Pulmonary artery endothelial cell (primary cell): ENCODE measurements around the gene CCDC158. TPM values are rescaled to one million over a fixed set of nuclear protein-coding genes. Genes with fewer than 3 reads are reported as not detected.
"Not testable (repeated sequence)": the region's sequence is repeated elsewhere in the genome, so short reads cannot be mapped to it uniquely, and the experiment has no call there.

Experiments
- DNase-seq: peaks from one replicate; pipeline ENCODE4 v3.0.0-alpha.2; 2011; ENCODE audit warnings: low read depth, low spot score
- total RNA-seq: library from RNA; depleted of rRNA; stranded (reverse); fragments of >200 nt; gene quantifications from 2 replicates; pipeline ENCODE4 v1.2.3, GENCODE V29; 2014

The CCDC158 gene
- total RNA-seq, 1 donor from 2014 or later, result not detected

DNA sequence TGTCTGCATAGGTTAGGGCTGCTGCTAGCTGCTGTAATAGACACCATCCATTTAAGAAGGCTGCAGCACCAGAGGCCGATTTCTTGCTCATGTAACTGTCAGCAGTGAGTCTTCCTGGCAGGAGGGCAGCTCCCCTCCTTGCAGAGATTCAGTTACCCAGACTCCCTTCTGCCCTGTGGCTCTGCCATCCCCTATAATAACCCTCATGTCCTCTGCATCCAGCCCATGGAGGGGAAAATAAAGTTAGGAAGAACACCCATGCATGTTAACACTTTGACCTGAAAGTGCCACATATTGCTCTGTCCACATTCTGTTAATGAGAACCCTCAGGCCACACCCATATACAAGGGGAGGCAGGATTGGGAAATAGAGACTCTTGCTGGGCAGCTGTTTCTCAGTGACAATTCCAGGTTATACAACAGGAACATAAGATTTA, 109.0 kb downstream of the CCDC158 start:
- no peak for DNase-seq

DNA sequence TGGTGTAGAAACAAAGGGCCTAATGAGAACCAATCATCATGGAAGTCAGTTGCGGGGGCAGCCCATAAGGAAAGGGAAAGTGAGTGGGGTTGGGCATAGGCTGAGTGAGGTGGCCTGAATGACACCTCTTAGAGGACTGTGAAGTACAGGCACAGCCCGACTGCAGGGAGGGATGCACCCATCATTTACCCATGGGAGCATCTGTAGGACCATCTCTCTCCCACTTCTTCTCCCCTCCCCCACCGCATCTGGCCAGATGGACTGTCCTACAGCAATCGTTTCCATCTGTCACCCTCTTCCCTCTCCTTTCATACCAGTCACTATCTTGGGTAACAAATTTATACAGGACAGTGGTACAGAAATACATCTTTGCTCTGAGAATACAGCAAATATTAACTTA, 110.3 kb downstream of the CCDC158 start:
- DNase-seq, result no peak

DNA sequence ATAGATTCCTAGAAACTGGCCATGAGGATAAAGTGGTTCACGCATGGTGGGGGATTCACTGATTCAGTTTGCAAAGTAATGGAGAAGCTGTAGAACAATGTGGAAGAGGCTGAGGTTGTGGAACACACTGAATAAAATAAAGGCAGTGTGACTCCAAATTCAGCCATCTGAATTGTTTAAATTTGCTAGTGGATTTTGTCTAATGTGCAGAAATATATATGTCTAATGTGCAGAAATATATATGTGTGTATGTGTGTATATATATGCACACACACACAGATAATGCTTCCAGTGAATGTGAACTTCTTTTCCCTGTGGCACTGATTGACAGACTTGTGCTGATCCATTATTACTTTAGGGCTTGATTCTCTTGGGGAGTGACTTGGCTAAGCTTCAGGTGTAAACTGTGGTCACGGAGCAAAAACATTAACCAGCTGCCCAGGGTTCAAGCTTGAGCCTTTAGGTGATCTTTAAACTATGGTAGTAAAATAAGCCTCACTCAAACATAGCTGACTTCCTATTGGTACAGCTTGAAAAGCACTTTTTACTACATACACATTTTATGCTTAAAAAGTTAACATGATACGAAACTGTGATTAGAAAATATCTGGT, 110.9 kb downstream of the CCDC158 start:
- no peak for DNase-seq

DNA sequence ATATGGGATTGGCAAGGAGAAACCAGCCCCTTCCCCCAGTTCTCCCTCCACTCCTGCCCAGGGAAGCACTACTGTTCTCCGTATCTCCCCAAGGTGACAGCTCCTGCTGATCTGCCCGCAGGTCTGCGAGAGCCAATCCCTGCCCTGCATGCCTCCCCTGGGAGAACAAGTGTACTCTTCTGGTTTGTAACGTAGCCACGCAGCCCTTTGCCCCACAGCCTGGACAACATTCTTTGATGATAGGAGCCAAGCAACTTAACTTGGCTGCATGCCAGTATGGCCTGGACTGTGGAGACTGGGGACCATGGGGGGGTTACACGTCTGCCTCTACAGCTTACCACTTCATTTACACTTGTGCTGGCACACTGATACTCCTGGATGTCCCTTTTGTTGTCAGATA, 112.4 kb downstream of the CCDC158 start:
- no peak for DNase-seq

DNA sequence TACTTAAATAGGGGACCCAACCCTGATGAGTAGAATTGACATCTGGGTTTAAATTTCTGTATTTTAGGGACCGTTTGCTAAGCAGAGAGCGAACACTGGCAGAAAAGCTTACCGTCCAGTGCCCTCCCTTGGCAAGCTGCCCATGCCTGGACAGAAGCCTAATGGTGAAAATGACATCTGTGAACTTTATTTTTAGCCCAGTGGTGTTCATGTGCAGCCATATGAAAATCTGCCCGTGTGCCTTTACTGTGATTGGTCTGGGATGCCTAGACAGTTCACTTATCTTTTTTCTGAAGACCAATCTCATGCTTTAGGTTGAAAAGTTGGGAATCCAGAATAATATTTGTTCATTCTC, 113.3 kb downstream of the CCDC158 start:
- no peak for DNase-seq

DNA sequence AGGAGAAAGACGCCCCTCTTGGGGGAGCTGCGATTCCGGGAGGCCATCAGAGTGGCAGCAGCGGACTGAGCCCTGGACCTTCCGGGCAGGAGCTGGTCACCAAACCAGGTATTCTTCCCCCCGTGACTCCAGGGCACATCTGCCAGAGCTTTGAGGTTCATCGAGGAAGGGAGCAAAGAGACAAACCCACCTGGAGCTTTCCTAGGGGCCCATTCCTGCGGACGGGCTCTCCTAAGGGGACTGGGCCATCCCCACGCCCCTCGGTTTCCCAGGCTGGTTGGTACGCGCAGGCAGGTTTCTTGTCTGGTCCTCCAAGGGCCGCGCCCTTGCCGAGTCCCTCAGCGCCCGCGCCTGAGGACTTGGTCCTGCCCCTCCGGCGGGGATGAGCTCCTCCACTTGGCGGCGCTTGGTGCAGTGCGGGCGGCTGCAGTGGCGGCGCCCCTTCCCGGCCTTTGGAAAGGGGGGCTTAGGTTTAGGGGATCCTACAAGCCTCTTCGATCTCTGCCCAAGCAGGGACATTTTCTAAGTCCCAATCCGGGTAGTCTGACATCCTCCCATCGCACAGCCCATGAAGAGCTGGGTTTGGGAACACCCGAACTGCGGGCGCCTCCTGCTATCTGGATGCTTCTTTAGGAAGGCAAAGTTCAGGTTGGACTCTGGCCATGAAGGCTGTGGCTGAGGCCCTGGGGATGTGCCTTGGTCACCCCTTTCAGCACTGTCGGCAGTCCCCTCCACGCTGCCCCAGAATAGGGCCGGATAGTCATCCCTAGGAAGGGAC, 113.9 kb downstream of the CCDC158 start:
- no peak for DNase-seq

DNA sequence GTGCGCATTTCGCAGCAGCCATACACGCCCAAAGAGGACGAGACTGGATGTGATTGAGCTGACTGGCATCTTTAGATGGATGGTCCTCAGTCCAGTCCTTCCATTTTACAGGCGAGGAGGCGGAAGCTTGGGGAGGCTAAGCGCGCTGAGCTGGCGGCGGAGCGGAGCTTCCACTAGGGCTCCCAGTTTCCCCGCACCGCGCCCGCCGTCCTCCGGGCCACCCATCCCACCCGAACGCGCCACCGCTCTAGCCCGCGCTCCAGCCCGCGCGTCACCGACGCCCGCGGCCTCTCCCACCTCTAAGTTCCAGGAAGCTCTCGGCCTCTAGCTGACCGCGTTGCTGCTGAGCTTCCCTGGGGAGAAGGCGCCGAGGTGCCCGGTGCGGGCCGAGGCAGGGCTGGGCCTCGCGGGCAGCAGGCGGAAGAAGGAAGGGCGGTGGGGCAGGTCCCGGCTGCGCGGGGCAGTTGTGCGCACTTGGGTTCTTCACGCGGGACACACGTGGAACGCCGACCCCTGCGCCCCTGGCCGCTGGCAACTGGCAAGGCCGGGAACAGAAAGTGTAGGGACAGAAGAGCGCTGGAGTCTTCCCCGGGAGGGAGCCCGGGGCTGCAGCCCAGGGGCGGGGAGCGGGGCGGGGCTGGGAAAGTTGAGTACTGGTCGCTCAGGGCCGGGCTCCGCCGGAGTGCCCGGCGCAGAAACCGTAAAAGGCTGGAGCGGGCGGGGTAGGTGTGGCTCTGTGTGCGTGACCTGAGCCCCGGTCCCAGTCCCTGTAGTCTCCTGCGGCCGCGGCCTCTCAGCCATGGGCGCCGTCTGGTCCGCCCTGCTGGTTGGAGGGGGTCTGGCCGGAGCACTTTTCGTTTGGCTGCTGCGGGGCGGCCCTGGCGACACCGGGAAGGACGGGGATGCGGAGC, 114.7 kb downstream of the CCDC158 start, which contains the start of gene STBD1:
TSS of gene STBD1 (plus strand) at position 763 of the 911 bp plus-strand sequence. CDS start at position 800, 37 bp downstream.
- no peak for DNase-seq

DNA sequence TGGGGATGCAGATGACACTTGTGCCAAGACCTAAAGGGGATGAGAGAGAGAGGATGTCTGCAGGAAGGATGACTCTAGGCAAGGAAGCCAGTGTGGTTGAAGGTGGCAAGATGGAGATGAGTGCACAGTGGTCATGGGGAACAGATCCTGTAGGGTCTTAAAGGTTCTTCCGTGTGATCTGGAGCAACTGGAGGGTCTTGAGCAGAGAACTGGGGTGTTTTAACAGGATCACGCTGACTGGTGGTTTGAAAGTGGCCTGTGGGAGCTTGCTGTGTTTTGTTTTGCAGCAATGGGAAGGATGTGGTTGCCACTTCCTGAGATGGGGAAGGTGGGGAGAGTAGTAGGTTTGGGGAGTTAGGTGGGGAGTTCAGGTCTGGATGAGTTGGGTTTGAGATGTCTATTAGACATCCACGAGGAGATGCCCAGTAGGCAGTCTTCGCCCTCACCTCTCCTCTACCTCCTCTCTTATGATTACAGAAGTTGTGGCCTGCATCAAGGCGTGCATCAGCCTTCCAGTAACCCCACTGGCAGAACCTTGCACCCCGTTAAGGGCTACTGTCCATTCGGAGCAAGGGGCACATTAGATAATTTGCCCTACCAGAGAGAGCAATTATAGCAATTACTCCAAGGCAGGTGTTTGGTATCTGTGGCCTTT, 115.8 kb downstream of the CCDC158 start:
- no peak for DNase-seq

DNA sequence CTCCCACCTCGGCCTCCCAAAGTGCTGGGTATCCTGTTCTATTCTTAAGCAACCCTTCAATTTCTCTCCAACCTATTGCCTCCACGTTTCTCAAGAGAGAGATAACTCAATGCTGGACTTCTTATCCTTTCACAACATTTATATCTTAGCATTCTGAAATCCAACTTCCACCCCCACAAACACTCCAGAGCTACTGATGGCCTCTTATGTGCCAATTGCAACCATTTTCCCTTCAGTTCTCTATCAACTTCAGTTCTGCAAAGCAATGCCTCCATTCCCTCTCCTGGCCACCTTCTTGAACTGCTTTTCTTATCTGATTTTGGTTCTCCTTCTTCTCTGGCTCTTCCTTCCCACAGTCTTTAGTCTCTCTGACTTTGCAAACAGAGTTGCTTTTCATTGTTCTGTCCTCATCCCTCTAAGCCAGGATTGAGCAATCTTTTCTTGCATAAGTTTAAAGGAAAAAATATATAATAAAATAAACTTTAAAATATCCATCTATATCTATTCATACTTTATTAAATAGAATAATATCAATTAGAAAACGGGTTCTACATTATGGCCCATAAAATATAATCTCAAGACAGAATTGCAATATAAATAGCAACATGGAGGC, 118.0 kb downstream of the CCDC158 start:
- no peak for DNase-seq

DNA sequence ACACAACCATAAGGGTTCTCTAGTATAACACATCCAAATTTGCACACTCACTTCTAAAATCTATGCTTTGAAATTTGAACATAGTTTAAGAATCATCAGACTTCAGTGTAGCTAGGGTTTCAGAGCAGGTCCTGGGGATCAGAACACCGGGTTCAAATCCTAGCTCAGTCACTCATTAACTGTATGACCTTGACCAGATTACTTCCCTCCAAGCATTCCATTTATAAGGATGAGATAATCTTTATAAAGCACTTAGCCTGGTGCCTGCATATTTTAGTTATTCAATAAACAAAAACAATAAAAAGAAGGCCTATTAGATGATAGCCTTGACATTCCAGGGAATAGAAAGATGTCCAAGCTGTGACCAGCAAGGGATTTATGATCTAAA, 119.2 kb downstream of the CCDC158 start:
- DNase-seq, result no peak

DNA sequence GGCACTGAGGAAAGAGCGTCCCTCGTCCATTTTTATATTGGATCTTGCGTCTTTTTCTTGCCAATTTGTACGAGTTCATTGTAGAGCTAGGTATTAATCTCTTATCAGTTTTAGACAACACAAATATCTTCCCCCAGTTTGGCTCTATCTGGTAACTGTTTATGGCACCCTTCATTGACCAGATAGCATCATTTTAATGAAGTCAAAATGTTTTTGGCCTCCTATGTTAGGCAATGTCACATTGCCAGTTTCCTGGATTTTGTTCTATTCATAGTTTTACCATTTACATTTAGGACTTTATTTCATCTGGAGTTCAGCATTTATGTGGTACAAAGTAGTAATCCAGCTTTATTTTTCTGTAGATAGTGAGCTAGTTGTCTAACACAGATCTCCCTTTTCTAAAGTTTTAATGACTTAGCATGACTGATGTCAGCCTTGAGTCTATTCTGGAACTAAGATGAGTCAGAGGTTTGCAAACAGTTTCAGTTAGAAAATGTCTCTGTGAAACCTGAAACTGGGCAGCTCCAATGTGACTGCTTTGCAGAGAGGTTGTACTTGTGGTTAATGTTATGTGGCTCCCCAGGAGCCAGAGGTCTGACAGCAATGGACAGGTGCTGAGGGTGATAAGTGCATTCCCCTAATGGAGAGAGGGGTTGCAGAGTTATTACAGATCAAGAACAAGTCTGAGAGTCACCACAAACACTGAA, 119.7 kb downstream of the CCDC158 start:
- no peak for DNase-seq

DNA sequence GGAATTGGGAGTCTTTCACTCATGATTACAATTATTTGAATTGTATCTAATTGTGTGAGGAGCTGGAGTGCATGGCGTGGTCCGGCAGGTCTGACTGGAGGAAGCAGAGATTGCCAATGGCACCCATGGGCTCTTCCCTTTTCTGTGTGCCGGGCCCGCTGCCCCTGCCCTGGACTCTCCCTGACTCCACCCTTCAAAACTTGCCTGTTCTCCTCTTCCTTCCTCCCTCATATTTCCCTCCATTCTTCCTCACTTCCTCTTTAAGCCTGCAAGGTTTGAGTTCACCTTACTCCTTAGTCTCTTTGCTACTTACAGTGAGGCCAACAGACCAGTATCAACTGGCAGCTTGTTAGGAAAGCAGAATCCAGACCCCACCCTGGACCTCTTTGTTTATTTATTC, 120.9 kb downstream of the CCDC158 start:
- no peak for DNase-seq

DNA sequence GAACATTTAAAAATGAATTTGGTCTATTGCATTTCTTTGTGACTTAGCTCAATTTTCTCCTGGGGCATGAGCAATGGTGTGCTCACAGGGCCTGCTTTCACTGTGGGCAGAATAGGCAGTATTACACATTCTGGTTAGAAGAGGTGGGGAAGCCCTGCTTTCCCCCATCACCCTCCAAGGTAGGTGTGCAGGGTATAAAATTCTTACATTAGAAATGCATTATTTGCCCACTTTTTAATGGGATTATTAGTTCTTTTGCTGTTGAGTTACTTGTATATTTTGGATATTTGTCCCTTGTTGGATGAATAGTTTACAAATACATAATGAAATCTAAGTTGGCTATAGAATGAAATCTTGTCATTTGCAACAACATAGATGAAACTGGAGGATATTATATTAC, 122.7 kb downstream of the CCDC158 start:
- DNase-seq, result no peak

DNA sequence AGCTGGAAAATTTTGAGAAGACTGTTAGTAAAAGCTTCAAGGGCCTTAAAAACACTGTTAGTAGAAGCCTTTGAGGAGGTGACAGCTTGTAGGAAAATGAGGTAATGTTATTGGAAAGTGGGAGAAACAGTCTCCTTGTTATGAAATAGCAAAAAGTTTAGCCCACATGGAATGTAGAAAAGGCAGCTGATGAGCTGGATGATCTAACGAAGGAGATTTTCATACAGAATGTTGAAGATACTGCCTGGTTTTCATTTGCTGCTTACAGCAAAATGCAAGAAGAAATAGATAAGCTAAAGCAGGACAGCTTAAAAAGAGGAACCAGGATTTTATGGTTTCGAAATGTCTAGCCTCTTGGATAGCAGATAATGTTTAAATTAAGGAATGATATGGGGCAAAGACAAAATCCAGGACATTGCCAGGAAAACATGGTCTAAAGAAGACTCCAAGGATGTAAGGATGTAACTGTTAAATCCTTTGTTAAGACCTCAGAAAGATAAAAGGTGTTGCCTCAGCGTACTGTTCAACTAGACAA, 124.6 kb downstream of the CCDC158 start:
- DNase-seq, result no peak

DNA sequence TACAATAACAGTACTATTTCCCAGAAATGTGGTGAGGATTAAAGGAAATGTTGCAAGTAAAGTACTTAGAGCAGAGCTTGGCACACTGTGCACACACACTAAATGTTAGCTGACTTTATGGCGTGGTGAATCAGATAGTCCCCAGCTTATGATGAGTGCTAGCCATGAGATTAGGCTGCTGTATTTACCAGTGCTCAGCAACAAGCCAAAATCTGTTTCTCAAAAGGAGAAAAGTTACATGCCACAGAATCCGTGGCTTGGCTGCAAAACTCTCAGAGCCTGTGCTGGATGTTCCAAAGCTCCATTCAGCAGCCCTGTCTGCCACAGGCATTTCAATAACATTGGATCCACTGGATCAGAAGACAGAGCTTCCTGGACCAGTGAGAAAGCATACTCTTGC, 127.2 kb downstream of the CCDC158 start:
- no peak for DNase-seq

DNA sequence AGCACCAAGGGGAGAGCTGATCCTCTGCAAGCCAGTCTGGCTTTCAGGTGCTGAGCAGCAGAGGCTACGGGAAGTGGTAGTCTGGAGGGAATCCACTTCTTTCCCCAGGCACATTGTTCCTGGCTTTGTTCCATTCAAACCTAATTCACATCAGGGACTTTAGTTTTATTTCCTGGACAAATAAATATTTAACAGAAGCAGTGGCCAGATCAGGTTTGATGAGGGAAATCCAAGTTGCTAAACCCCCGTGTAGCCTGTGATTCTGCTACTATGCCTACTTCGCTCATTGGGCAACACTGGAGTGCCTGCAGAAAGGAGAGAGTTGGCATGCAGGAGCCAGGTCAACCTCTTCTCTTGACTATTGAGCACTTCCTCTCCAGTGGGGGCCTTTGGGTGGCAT, 128.2 kb downstream of the CCDC158 start:
- DNase-seq, result no peak

DNA sequence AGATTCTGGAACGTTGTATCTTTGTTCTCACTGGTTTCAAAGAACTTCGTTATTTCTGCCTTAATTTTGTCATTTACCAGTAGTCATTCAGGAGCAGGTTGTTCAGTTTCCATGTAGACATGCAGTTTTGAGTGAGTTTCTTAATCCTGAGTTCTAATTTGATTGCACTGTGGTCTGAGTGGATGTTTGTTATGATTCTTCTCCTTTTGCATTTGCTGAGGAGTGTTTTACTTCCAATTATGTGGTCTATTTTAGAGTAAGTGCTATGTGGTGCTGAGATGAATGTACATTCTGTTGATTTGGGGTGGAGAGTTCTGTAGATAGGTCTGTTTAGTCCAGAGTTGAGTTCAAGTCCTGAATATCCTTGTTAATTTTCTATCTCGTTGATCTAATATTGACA, 133.1 kb downstream of the CCDC158 start:
- DNase-seq, result not testable (repeated sequence)

DNA sequence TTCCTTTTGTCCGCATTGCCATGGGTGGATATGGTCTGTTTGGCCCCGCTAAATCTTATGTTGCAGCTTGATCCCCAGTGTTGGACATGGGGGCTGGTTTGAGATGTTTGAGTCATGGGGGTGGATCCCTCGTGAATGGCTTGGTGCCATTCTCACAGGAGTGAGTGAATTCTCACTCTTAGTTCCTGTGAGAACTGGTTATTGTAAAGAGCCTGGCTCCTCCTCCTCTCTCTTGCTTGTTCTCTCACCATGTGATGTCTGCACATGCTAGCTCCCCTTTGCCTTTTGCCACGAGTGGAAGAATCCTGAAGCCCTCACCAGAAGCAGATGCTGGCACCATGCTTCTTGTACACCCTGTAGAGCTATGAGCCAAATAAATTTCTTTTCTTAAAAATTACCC, 137.0 kb downstream of the CCDC158 start:
- no peak for DNase-seq

DNA sequence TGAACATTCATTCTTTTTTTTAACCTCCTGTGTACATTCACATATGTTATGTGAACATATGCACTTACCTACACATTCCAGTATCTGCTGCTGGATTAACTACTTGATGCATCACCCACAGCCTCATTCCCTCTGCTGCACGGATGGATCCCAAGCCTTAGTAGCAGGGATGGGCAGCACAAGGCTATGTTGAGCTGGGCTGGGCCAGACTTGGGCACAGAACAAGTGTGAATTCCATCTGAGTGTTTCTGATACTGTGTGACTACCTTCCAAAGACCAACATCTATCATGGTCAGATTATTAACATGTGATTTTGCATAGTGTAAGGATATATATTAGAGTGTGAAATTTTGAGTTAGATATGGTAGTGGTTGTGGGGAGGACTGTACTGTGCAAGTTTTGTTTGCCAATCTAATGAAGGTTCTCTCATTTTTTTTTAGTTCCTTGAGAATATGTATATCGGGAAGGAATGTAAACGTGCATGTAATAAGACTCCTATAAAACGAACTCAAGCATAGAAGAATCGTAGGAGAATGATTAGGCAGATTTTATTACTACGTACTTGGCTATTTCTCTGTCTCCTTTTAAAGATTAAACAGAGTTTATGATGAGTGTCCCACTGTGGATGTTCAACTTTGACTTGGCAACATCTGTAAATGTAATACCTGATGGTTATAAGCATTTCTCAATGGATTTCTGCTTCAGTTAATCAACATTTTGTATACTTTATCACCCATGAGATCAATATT, 137.8 kb downstream of the CCDC158 start:
- no peak for DNase-seq

DNA sequence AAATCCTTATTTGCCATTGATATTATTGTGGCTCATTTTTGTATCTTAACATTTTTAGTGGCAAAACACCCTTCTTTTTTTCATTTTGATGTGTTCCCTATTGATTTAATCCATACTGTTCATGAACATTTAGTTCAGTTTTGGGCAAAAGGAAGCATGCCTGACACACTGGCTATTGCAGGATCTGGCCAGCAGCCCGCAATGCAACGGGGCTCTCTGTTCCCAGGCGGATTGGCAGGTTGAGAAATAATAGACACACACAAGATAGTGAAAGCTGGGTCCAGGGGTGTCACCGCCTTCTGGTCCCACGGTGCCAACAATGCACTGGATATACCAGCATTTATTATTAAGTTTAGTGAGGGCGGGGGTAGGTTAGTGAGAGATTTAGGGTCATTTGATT, 139.3 kb downstream of the CCDC158 start:
- DNase-seq, result not testable (repeated sequence)
